ENCODE measurements around the gene BCAR3.

Gene BCAR3

DNA sequence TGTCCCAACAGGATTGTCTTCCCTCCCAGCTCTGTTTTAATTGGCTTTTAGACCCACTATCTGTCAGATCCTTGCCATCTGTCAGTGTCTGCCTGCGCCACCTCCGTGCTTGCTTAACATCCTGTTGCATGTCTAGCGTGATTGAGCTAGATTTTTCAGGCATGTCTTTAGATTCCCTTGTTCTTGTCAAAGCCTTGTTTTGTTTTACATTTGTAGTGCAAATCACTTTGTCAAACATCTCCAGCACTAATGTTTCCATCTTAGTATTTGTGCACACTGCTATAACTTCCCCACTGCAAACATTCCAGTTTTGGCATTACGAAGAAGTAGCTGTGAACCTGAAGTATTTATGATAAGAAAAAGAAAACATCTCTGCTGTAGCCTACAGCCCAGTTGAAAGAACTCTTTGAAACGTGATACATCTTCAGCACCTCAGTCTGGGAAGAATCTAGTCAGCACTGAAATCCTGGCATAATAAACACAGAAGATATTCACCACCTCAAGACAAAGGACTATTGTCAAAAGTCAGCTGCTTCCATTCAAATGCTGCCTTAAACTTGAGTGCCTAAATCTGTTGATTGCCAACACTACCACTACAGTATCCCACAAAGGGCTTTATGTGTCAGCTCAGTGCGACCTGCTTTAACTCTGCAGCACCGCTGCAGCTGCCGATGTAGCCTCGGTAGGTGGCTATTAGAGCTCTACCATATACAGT, 128.7 kb downstream of the BCAR3 start:
- Histone ChIP-seq H3K4me3 (ENCODE audit: low read depth, low read length) (no peak overlapping the region), H3K9ac (ENCODE audit: low read depth, low read length) (no peak overlapping the region), H3K27me3 (ENCODE audit: control insufficient read depth, insufficient read depth, low read length) (no peaks in the 10 kb centered on the region), H3K36me3 (ENCODE audit: control insufficient read depth, insufficient read depth, low read length) (peaks cover 3% of the 10 kb centered on the region), H3K4me1 (ENCODE audit: control insufficient read depth, insufficient read depth, low read length) (peaks cover 14% of the 10 kb centered on the region), H3K9me3 (ENCODE audit: control insufficient read depth, insufficient read depth, low read length) (no peaks in the 10 kb centered on the region)

DNA sequence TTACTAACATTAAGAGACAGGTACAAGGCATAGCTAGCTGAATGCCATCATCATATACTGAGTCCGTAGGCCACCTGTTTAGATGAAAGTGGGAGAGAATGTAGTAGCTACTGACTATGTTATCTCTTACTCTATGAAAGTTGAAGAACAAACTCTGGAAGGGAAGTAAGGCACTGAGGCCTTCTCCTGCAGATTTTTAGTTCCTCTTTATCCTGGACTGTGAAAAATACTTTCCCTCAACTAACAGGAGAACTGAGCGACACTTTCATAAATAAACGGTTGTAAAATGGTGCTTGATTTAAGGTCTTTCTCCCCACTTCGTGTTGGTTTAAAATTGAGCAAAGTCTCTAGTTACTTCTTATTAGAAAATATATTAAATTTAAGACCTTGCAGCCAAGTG, 131.8 kb downstream of the BCAR3 start:
- H3K27me3 ChIP-seq (ENCODE audit: control insufficient read depth, insufficient read depth, low read length): no peaks in the 10 kb centered on the region
- no peak overlapping the region for H3K9ac ChIP-seq (ENCODE audit: low read depth, low read length)
- H3K4me3 ChIP-seq (ENCODE audit: low read depth, low read length): no peak overlapping the region
- peaks cover 6% of the 10 kb centered on the region for H3K36me3 ChIP-seq (ENCODE audit: control insufficient read depth, insufficient read depth, low read length)
- H3K4me1 ChIP-seq (ENCODE audit: control insufficient read depth, insufficient read depth, low read length): peaks cover 14% of the 10 kb centered on the region
- no peaks in the 10 kb centered on the region for H3K9me3 ChIP-seq (ENCODE audit: control insufficient read depth, insufficient read depth, low read length)

GRCh38 chr1:93549131-93549530, 132.5 kb downstream of the BCAR3 start:
- H3K36me3 ChIP-seq (ENCODE audit: control insufficient read depth, insufficient read depth, low read length): peaks cover 6% of the 10 kb centered on the region
- no peaks in the 10 kb centered on the region for H3K9me3 ChIP-seq (ENCODE audit: control insufficient read depth, insufficient read depth, low read length)
- H3K9ac ChIP-seq (ENCODE audit: low read depth, low read length): no peak overlapping the region
- no peak overlapping the region for H3K4me3 ChIP-seq (ENCODE audit: low read depth, low read length)
- no peaks in the 10 kb centered on the region for H3K27me3 ChIP-seq (ENCODE audit: control insufficient read depth, insufficient read depth, low read length)
- peaks cover 14% of the 10 kb centered on the region for H3K4me1 ChIP-seq (ENCODE audit: control insufficient read depth, insufficient read depth, low read length)

GRCh38 chr1:93546162-93546863, 135.3 kb downstream of the BCAR3 start:
- Histone ChIP-seq H3K9me3 (ENCODE audit: control insufficient read depth, insufficient read depth, low read length) (no peaks in the 10 kb centered on the region), H3K9ac (ENCODE audit: low read depth, low read length) (no peak overlapping the region), H3K4me3 (ENCODE audit: low read depth, low read length) (no peak overlapping the region), H3K36me3 (ENCODE audit: control insufficient read depth, insufficient read depth, low read length) (peaks cover 6% of the 10 kb centered on the region), H3K4me1 (ENCODE audit: control insufficient read depth, insufficient read depth, low read length) (peaks cover 5% of the 10 kb centered on the region), H3K27me3 (ENCODE audit: control insufficient read depth, insufficient read depth, low read length) (no peaks in the 10 kb centered on the region)

DNA sequence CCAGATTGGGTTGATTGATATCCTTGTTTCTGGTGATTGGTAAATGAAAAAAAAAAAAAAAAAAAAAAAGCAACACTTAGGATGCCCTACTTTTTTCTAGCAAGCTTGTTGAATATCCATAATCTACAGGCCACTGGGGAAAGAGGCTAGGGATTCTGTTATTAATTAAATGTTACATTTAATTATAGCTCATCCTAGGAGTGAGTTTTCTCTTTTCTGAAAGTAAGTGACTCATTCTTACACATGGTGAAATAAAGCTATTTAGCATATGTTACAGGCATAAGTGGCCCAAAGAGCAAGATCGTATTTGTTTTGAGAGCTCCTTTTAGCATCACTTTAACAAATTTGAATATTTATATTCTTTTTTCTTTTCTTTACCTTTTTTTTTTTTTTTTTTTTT, 139.2 kb downstream of the BCAR3 start:
- H3K4me1 ChIP-seq (ENCODE audit: control insufficient read depth, insufficient read depth, low read length): peaks cover 7% of the 10 kb centered on the region

DNA sequence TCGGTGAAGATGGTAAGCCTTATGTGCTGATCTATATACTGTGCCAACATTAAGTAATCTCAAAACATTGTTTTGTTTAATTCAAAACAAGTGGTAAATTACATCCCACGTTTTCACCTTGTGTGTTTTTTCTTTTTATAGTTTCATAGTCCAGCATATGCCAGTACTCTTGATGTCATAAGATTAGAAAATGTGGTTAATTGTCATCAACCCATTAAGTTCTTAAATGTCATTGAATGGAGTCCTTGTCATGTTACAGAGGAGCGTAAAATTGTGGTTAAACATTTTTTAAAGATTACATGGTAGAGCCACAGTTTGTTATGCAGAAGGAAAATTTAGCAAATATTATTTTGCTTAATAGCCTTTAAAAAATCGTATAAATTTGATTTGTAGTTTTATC, 140.6 kb downstream of the BCAR3 start:
- Histone ChIP-seq H3K9ac (ENCODE audit: low read depth, low read length) (no peak overlapping the region), H3K4me1 (ENCODE audit: control insufficient read depth, insufficient read depth, low read length) (peaks cover 7% of the 10 kb centered on the region), H3K9me3 (ENCODE audit: control insufficient read depth, insufficient read depth, low read length) (no peaks in the 10 kb centered on the region), H3K27me3 (ENCODE audit: control insufficient read depth, insufficient read depth, low read length) (no peaks in the 10 kb centered on the region), H3K36me3 (ENCODE audit: control insufficient read depth, insufficient read depth, low read length) (no peaks in the 10 kb centered on the region), H3K4me3 (ENCODE audit: low read depth, low read length) (no peak overlapping the region)

More for the DNA sequence above, 139.2 kb downstream of the BCAR3 start:
- peaks cover under 1% of the 10 kb centered on the region for H3K36me3 ChIP-seq (ENCODE audit: control insufficient read depth, insufficient read depth, low read length)
- no peaks in the 10 kb centered on the region for H3K9me3 ChIP-seq (ENCODE audit: control insufficient read depth, insufficient read depth, low read length)
- no peaks in the 10 kb centered on the region for H3K27me3 ChIP-seq (ENCODE audit: control insufficient read depth, insufficient read depth, low read length)
- H3K4me3 ChIP-seq (ENCODE audit: low read depth, low read length): no peak overlapping the region
- no peak overlapping the region for H3K9ac ChIP-seq (ENCODE audit: low read depth, low read length)

DNA sequence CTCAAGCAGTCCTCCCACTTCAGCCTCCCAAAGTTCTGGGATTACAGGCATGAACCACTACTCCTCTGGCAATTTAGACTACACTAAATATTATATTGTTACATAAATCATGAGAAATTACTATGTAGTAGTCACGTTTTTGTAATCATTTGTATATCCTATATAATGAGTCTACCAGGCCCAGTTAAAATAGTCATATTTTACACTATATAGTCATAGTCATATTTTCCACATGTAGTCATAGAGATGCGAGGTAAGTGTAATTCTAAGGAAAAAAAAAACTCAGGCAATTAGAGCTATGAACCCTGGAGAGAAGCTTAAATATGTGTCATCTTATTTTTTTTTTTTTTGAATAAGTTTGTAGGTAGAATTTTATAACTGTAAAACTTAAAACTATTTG, 143.7 kb downstream of the BCAR3 start:
- Histone ChIP-seq H3K9me3 (ENCODE audit: control insufficient read depth, insufficient read depth, low read length) (no peaks in the 10 kb centered on the region), H3K27me3 (ENCODE audit: control insufficient read depth, insufficient read depth, low read length) (no peaks in the 10 kb centered on the region), H3K9ac (ENCODE audit: low read depth, low read length) (no peak overlapping the region), H3K4me3 (ENCODE audit: low read depth, low read length) (no peak overlapping the region), H3K36me3 (ENCODE audit: control insufficient read depth, insufficient read depth, low read length) (no peaks in the 10 kb centered on the region), H3K4me1 (ENCODE audit: control insufficient read depth, insufficient read depth, low read length) (peaks cover 5% of the 10 kb centered on the region)

DNA sequence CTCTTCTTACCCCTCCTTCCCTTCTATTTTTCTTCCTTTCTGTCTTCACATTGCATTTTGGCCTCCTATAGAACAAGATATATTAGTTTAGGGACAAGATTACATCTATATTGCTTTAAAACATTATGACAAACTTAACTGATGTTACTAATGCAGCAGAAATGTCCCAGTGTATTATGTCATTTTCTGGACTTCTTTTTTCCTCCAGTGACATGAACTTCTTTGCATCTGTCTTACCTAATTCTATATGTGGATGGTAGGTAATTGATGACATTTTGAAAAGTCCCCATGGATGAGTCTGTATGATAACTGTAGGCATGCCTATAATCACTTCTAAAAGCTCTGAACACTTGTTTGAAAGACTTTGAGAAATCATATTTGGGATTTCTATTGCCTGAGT, 144.2 kb downstream of the BCAR3 start:
- Histone ChIP-seq H3K4me3 (ENCODE audit: low read depth, low read length) (no peak overlapping the region), H3K36me3 (ENCODE audit: control insufficient read depth, insufficient read depth, low read length) (no peaks in the 10 kb centered on the region), H3K4me1 (ENCODE audit: control insufficient read depth, insufficient read depth, low read length) (peaks cover 4% of the 10 kb centered on the region), H3K27me3 (ENCODE audit: control insufficient read depth, insufficient read depth, low read length) (no peaks in the 10 kb centered on the region), H3K9me3 (ENCODE audit: control insufficient read depth, insufficient read depth, low read length) (no peaks in the 10 kb centered on the region), H3K9ac (ENCODE audit: low read depth, low read length) (no peak overlapping the region)

DNA sequence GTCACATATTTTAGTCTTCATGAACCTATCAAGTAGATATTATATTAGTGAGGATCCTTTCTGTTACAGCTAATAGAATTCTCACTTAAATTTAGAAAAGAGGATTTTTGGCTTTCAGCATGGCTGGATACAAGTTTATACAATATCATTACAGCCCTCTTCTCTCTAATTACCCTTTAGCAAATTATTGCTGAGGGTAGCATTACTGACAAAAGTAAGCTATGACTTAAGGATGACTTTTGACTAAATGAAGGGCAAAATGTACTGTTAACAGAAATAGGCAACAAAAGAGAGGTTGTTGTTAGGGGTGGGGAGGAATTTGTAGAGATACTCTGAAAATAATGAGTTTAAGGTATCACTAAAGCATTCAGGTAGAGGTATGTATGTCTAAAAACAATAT, 148.0 kb downstream of the BCAR3 start:
- H3K9ac ChIP-seq (ENCODE audit: low read depth, low read length): no peak overlapping the region
- H3K27me3 ChIP-seq (ENCODE audit: control insufficient read depth, insufficient read depth, low read length): no peaks in the 10 kb centered on the region
- H3K36me3 ChIP-seq (ENCODE audit: control insufficient read depth, insufficient read depth, low read length): no peaks in the 10 kb centered on the region
- H3K4me1 ChIP-seq (ENCODE audit: control insufficient read depth, insufficient read depth, low read length): no peaks in the 10 kb centered on the region
- no peaks in the 10 kb centered on the region for H3K9me3 ChIP-seq (ENCODE audit: control insufficient read depth, insufficient read depth, low read length)
- H3K4me3 ChIP-seq (ENCODE audit: low read depth, low read length): no peak overlapping the region

- no peaks in the 10 kb centered on the region for H3K36me3 ChIP-seq (ENCODE audit: control insufficient read depth, insufficient read depth, low read length)
Measured at GRCh38 chr1:93532780-93533378, 148.8 kb downstream of the BCAR3 start.

GRCh38 chr1:93531193-93531592, 150.4 kb downstream of the BCAR3 start:
- Histone ChIP-seq H3K27me3 (ENCODE audit: control insufficient read depth, insufficient read depth, low read length) (no peaks in the 10 kb centered on the region), H3K4me3 (ENCODE audit: low read depth, low read length) (no peak overlapping the region), H3K36me3 (ENCODE audit: control insufficient read depth, insufficient read depth, low read length) (no peaks in the 10 kb centered on the region), H3K4me1 (ENCODE audit: control insufficient read depth, insufficient read depth, low read length) (no peaks in the 10 kb centered on the region), H3K9ac (ENCODE audit: low read depth, low read length) (no peak overlapping the region), H3K9me3 (ENCODE audit: control insufficient read depth, insufficient read depth, low read length) (no peaks in the 10 kb centered on the region)

More at GRCh38 chr1:93532780-93533378, 148.8 kb downstream of the BCAR3 start:
- no peak overlapping the region for H3K4me3 ChIP-seq (ENCODE audit: low read depth, low read length)
- H3K27me3 ChIP-seq (ENCODE audit: control insufficient read depth, insufficient read depth, low read length): no peaks in the 10 kb centered on the region
- no peak overlapping the region for H3K9ac ChIP-seq (ENCODE audit: low read depth, low read length)
- no peaks in the 10 kb centered on the region for H3K4me1 ChIP-seq (ENCODE audit: control insufficient read depth, insufficient read depth, low read length)
- H3K9me3 ChIP-seq (ENCODE audit: control insufficient read depth, insufficient read depth, low read length): no peaks in the 10 kb centered on the region

DNA sequence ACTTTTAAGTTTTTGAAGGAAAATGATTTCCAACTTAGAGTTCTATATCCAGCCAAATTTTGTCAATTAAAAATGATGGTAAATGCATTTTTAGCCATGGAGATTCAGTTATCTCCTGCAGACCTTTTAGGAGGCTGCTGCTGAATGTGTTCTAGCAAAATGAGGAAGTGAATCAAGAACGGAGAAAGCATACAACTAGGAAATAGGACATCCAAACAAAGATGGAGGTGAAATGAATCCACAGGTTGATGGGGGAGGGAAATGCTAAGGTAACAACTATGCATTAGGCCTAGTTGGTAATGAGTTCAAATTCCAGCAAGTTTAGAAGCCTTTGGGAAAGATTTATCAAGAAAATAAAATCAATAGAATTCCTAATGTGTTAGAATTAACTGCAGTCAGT, 153.2 kb downstream of the BCAR3 start:
- H3K36me3 ChIP-seq (ENCODE audit: control insufficient read depth, insufficient read depth, low read length): no peaks in the 10 kb centered on the region
- H3K27me3 ChIP-seq (ENCODE audit: control insufficient read depth, insufficient read depth, low read length): no peaks in the 10 kb centered on the region
- H3K4me1 ChIP-seq (ENCODE audit: control insufficient read depth, insufficient read depth, low read length): no peaks in the 10 kb centered on the region
- no peaks in the 10 kb centered on the region for H3K9me3 ChIP-seq (ENCODE audit: control insufficient read depth, insufficient read depth, low read length)
- no peak overlapping the region for H3K9ac ChIP-seq (ENCODE audit: low read depth, low read length)
- no peak overlapping the region for H3K4me3 ChIP-seq (ENCODE audit: low read depth, low read length)

All from iPS-15b (cell line).